Effector CD4-positive, alpha-beta T cell (primary cell): ENCODE measurements around the gene AGRP. TPM values are rescaled to one million over a fixed set of nuclear protein-coding genes. Genes with fewer than 3 reads are reported as not detected.
"Not testable (repeated sequence)": the region's sequence is repeated elsewhere in the genome, so short reads cannot be mapped to it uniquely, and the experiment has no call there.

ENCODE experiments used
- DNase-seq: peaks from one replicate; pipeline ENCODE4 v3.0.0-alpha.2; 2020
- total RNA-seq: gene quantifications from one replicate; lab custom pipeline; 2026; lab: John Stamatoyannopoulos, UW

Gene AGRP, protein sequence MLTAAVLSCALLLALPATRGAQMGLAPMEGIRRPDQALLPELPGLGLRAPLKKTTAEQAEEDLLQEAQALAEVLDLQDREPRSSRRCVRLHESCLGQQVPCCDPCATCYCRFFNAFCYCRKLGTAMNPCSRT
- total RNA-seq, result not detected

DNA sequence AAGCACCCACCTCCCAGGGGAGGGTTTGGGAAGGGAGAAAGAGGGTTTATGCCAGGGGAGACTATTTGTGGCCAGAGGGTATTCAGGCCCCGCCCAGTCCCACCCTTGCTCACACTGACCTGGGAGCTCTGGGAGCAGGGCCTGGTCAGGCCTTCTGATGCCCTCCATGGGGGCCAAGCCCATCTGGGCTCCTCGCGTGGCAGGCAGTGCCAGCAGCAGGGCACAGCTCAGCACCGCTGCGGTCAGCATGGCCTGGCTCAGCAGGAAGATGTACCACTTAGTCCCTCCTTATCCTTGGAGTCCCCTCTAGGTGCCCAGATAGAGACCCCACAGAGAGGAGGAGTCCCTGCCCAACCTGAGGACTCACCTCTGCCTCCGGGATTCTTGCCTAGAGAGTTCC, at the start of gene AGRP:
AGRP (minus strand) TSS at position 398 of the 400 bp plus-strand sequence; CDS start at position 249, 149 bp downstream.
- no peak for DNase-seq

DNA sequence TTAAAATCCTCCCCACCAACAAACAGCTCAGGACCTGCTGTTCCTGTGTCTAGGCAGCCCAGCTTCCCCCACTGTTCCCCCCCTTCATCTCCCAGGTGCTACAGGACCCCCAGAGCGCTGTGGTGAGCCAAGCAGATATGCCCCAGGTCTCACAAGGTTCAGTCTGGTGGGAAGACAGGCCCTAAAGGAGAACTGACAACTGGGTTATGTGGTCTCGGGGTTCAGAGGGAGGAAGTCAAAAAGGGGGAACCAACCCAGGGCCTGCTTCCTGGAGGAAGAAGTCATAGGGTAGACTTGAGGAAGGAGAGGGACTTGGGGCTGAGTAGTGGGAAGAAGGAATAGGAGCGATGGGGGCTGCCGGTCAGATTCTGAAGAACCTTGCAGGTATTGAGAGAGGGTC, 47.9 kb upstream of the AGRP start:
- DNase-seq, result no peak

DNA sequence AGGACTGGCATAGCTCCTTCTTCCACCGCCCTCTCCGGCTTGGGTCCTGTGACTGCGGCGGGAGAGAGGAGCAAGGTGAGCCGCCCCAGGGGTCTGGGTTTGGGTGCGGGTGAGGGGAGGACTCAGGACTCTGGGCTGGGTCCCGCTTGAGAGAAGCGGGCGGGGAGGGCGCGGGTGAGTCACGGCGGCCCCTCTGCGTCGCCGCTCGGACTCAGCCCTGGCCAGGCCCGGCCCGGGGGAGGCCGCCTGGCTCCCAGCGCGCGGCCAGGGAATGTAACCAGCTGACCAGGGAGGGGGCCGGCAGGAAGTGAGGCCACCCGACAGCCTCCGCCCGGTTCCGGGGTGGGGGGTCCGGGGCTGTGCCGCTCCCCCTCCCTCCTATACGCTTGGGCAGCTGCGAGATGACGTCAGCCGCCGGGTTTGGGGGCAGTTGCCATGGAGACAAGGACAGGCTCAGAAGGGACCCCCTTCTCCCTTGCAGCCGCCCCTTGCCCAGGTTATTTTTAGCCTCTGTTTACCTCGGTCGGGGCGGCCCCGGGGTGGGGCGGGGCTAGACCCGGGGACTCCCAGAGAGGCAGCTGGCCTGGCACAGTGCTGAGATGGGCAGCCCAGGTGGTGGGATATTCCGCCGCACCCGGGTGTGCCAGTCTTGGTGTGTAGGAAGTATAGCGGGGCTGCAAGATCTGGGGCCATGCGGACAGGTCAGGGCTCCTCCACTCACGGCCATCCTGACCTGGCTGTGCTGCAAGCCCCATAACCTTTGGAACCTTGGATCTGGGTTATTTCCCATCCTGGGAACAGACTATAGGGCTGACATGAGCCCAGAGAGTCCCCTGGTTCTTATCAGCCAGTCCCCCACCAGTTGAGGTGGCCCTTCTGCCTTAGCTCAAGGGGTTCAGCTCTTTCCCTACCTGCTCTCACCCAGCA, 46.9 kb upstream of the AGRP start:
- no peak for DNase-seq

DNA sequence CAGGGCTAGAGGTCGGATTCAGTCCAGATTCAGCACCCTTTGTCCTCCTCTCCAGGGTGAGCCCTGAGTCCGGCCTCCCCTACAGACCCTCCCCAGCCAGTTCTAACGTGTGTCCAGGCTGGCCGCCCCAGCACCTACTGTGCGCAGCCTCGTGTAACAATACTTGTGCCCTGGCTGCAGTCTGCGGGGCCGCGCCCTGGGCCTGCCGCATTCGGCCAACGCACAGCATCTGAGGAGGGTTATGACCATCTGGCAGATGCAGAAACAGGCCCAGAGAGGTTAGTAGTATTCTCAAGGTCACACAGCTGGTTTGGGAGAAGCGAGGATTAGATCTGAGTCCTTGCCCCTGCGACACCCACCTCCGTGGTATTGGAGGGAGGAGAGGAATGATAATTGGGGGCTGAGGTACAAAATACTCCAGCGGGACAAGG, 46.2 kb upstream of the AGRP start:
- no peak for DNase-seq

DNA sequence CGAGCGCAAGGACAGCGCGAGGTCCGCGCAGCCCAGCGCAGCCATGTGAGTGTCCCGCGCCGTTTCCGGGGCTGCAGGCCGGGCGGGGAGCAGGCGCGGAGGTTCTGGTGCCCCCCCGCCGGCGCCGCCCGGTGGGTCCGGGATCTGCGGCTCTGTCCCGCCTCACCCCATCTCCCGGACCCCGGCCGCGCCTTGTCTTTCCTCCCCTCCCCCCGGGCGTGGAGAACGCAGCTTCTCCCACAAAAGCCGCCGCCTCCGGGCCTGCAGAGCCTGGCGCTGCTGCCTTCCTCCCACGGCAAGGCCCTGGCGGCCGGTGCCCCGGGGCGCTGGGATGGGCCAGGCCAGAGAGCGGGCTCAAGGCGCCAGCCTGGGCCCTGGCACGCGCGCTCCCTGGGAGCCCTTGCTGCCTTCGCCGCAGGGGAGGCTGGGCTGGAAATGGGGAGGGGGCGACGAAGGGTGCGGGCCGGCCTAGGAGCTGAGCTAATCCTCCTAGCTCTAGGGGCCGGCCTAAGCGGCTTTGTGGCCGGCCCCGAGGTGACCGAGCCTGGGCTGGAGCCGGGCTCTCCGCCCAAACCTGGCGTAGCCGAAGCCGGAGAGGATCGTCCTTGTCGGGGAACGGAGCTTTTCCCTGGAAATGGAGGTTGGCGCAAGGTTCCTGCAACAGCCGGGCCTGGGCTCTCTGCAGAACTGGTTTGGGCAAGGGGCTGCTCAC, 45.7 kb upstream of the AGRP start:
- DNase-seq, result no peak

DNA sequence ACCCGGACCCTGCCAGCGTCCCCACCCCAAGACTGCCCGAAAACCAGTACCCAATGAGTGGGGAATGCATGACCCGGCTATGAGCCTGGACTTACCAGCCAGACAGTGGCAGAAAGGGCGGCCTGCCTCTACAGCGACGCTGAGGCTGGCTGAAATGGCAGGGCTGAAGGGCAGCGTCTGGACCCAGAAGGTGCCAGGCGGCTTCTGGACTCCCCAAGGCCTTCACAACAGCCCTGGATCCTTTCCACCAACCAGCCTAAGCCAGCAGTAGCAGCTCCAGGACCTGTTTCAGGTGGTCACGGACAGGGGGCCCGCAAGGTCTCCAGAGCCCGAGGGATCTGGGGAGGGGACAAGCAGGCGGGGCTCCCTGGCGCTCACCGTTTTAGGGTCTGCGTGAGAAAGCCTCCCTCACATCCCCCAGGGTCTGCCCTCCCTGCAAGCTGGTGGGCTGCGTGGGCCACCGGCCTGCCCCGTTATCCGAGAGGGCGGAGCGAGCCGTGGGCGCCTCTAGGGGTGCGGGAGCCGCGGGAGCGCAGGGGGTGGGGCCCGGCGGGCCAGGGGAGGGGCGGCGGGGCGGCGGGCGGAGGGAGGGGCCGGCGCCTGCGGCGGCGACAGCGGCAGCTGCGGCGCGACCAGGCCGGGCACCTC, 45.0 kb upstream of the AGRP start, which contains the start of gene RIPOR1:
RIPOR1 (plus strand) TSS at position 608 of the 648 bp plus-strand sequence. CDS start 9,618 bp downstream, outside the sequence.
- peak; percentile 44 for DNase-seq

DNA sequence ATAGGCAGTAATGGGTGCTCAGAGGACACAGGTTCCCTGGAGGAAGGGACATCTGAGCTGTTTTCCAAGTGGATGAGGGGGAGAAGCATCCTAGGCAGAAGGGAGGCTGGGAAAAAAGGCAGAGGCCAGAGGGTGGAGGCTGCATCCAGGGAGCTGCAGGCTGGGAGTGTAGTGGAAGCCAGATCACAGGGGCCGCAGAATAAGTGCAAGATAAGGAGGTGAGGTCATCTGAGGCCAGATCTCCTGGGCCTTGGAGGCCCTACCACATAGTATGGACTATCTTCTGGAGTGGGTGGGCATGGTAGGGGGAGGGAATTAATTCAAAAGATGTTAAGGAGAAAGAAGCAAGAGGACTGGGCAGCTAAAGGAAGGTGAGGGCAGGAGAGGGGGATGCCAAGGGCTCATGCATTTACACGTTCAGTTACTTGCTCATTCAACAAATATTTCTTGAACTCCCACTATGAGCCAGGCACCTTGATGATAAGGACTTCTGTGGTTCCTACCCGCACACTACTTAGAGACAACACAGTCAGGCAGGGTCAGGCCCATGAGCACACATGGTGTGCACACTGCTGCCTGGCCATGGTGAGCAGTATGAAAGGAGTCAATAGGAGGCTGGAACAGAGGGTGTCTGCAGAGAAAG, 42.9 kb upstream of the AGRP start:
- DNase-seq, result no peak

DNA sequence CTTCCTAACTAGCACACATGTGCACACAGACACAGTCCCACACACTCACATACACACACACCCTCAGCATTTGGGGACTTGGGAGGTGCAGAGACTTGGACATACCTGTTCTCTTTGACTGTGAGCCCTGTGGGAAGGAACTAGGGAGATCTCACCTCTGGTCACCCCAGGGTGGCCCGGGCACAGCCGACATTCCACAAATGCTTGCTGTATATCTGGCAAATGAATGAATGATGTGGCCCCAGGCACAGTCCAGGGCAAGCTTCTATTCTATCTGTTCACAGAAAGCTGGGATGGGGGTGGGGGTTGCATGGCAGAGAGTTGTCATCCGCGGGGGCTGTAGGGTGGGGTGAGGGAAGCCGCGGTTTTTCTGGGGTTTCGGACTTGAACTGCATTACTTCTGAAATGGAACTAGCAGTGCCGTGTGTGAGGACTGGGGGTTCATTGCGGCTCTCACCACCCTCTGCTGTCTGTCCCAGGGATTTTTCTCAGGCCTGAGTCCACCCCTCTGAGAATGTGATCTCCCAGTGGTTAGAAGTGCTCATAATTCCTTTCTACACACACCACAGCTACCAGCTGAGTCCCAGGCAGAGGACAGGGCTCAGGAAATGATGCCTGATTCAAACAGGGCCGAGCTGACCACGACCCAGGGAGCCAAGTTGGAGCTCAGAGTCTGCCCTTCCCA, 42.0 kb upstream of the AGRP start:
- DNase-seq, result no peak

DNA sequence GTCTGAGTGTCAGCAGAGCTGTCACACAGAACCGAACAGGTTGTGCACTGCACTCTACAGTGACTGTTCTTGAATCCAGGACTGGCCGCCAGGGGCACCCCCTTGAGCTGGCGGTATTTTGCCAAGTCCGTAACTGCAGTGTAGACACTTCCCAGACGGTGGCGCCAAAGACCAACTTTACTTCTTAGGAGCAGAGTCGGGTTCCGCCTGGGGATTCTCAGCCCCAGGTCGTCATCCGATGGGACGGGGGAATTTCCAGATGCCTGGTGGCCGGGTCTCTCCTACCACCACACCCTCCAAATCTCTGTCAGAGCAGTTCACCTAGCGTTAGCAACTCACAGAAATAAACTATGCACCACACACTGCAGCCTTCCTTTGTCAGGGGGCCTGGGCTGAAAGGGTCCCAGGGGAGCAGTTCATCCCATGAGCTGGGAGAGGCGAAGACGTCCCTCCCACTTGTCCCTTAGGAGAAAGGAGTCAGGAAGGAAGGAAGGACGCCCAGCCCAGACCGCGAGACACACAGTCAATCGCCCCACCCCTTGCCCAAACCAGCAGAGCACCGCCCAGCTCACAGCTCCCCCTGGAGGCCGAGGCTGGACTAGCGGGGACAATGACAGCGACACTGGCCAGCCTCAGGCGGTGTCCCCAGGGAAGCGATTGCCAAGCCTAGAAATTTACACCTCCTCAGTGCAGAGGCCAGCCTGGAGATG, 37.9 kb upstream of the AGRP start:
- peak; percentile 98 for DNase-seq

DNA sequence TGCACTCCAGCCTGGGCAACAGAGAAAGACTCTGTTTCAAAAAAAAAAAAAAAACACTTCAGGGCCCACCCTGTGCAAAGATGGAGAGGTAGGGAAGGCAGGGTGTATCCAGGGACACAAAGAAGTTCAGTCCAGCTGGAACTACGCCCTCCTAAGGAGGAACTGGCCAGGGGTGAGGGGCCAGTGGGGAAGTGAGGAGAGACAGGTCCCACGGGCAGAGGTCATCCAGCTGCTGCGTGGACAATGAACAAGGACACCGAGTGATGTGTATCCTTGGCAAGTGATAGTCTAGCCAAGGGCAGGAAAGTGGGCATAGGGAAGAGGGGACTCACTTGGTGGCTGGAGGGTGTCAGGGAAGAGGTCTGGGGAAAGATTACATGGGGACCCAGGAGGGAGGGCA, 35.9 kb upstream of the AGRP start:
- DNase-seq, result no peak

DNA sequence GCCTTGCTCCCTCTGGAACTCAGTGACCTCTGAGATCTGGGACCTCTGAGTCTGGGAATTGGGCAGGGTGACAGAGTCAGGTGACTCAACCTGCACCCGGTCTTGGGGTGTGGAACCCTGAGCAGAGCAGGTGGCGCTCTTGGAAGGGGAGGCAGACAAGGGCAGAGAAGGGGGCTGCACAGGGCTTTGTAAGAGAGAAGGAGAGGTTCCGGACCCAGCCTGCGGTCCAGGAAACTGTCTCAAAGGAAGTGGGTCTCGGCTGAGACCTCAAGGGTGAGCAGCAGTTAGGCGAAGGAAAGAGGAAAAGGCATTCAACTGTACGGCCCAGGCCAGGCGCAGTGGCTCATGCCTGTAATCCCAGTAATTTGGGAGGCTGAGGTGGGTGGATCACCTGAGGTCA, 35.3 kb upstream of the AGRP start:
- no peak for DNase-seq

DNA sequence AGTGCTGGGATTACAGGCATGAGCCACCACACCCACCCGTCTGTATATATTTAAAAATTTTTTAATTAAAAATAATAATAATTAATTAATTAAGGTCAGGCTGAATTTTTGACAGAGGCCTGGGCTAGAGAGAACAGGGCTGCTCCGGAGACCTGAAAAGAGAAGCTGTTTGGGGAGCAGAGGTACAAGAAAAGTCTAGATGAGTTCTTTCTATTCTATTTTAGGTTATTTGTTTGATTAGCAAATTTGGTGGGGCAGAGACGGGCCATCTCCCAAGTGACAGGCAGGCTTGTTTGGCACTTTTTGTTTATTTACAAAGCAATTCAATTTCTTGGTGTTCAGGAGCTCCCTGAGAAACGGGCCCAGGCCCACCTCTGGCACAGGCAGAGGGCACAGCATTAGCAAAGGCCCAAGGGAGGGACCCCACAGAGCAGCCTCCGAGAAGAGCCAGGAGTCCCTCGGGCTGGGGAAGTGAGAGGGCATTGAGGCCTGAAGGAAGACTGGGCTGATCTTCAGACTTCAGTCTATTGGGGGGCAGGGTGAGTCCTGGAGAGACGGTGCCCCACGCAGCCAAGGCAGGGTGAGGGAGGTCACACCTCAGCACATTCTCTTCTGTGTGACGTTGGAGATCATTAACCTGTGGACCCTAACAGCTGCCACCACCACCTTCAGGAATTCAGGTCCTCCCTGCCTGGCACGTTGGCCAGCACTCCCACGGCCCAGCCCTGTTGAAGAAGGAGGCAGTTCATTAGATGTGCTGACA, 34.5 kb upstream of the AGRP start:
- no peak for DNase-seq

DNA sequence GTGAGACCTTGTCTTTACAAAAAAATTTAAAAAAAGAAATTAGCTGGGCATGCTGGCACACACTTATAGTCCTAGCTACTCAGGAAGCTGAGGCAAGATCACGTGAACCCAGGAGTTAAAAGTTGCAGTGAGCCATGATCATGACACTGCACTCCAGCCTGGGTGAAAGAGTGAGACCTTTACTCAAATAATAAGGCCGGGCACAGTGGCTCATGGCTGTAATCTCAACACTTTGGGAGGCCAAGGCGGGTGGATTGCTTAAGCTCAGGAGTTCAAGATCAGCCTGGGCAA, 33.8 kb upstream of the AGRP start:
- DNase-seq, result no peak

DNA sequence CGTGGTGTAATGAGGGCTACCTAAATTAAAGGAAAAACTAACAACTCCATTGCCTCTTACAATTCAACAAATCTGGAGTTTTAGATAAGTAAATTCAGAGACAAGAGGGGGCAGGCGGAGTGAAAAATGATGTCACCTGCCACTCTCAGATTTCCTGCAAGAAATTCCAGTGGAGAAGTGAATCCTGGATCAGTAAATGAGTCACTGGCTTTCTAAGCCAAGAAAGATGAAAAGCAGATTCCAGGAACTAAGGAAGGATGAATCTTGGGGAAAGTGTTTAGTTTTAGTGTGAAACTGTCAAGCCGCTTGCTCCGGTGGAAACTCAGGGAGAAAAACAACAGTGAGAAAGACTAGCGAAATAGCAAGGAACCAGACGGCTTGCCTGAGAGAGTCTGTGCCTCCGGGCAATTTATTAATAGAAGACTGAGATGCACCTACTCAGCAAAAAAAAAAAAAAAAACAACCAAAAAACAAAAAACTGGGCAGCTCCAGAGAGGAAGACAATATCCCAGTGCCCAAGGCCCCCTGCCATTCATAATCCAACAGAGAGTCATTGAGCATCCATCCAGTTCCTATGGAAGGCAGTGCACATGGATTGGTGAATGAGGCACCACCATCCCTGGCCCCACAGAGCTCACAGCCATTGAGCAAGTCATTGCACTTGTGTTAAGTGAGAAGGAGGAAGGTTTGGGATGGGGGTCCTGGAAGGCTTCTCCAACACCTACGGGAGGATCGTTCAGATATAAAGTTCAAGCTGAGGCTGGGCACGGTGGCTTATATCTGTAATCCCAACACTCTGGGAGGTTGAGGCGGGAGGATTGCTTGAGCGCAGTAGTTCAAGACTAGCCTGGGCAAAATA, 33.2 kb upstream of the AGRP start:
- DNase-seq, result no peak

DNA sequence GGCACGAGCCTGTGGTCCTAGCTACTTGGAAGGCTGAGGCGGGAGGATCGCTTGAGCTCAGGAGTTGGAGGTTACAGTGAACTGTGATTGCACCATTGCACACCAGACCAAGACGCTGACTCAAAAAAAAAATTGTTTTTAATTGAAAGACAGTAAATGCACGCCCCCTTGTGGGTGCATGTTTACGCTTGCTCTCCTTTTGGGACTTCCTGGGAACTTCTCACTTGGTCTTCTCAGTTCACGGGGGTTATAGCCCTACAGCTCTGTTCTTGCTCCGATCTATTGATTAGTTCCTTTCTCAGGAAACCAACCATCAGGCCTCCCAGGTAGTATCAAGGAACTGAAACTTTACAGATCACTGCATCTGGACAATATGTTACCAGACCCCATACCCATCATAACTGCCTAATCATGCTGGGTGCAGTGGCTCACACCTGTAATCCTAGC, 31.1 kb upstream of the AGRP start:
- DNase-seq, result peak; percentile 78

DNA sequence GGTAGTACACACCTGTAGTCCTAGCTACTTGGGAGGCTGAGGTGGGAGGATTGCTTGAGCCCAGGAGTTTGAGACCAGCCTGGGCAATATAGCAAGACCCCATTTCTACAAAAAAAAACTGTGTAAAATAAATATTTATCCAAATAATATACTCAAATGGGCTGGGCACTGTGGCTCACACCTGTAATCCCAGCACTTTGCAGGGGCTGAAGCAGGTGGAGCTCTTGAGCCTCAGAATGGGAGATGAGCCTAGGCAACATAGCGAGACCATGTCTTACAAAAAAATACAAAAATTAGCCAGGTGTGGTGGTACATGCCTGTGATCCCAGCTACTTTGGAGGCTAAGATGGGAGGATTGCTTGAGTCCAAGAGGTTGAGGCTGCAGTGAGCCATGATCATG, 30.5 kb upstream of the AGRP start:
- not testable (repeated sequence) for DNase-seq

DNA sequence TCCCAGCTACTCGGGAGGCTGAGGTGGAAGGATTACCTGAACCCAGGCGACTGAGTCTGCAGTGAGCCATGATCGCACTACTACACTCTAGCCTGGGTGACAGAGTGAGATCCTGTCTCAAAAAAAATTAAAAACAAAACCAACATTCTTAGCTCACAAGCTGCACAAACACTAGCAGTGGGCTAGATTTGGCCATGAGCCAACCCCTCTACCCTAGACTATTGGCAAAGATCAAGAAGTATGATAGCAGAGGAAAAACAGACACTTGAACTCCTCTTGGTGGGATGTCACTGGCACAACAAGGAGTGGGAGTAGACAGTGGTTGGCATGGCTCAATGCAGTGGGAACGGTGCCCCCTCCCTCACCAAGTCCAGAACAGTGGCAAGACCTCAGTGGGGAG, 25.7 kb upstream of the AGRP start:
- DNase-seq, result no peak

DNA sequence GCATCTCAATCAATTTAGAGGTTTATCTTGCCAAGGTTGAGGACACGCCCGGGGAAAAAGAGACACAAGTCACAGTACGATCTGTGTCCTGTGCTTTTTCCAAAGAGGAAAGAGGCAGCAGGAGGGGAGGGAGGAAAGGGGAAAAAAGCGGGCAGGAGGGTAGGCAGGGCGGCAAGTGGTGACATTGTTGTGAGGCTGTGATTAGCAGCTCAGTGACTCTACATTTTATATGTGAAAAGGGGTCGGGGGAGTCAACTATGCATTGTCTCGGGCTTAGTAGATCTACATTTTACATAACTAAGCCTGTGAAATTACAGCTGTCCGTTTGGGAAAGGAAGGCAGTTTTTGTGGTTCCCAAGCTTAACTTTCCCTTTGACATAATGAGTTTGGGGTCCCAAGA, 23.1 kb upstream of the AGRP start:
- DNase-seq, result no peak
